Karpas-422 (cell line): ENCODE measurements around the gene NABP1. TPM values are rescaled to one million over a fixed set of nuclear protein-coding genes. Genes with fewer than 3 reads are reported as not detected.

Source experiments
- DNase-seq: peaks from one replicate; pipeline ENCODE4 v3.0.0-alpha.2; 2015
- H2AFZ ChIP-seq: fragments of 200-600 bp; sonication (generic); 2 replicates; pipeline ENCODE4 v1.6.1; 2014; ENCODE audit warnings: antibody characterized with exemption, low read length, mixed read lengths
- H3K27ac ChIP-seq: fragments of 200-600 bp; sonication (generic); 2 replicates; pipeline ENCODE4 v1.5.1; 2014; ENCODE audit warnings: mild to moderate bottlenecking, low read length, moderate library complexity
- H3K27me3 ChIP-seq: fragments of 200-600 bp; sonication (generic); 2 replicates; pipeline ENCODE4 v1.6.1; 2014; ENCODE audit warnings: low read length, mixed read lengths
- H3K36me3 ChIP-seq: fragments of 200-600 bp; sonication (generic); 2 replicates; pipeline ENCODE4 v1.6.1; 2014; ENCODE audit warnings: low read length, mixed read lengths; ENCODE audit not compliant: insufficient read depth
- H3K4me1 ChIP-seq: fragments of 200-600 bp; sonication (generic); 2 replicates; pipeline ENCODE4 v1.6.1; 2014; ENCODE audit warnings: mild to moderate bottlenecking, low read length, mixed read lengths
- H3K4me2 ChIP-seq: fragments of 200-600 bp; sonication (generic); 2 replicates; pipeline ENCODE4 v1.6.1; 2014; ENCODE audit warnings: low read length, low read depth, mild to moderate bottlenecking; ENCODE audit not compliant: poor library complexity, severe bottlenecking
- H3K4me3 ChIP-seq: fragments of 200-600 bp; sonication (generic); 2 replicates; pipeline ENCODE4 v1.5.1; 2014; ENCODE audit warnings: mild to moderate bottlenecking, antibody characterized with exemption, low read length, mixed read lengths
- H3K79me2 ChIP-seq: fragments of 200-600 bp; sonication (generic); 2 replicates; pipeline ENCODE4 v1.6.1; 2014; ENCODE audit warnings: mild to moderate bottlenecking, low read length, mixed read lengths
- H3K9ac ChIP-seq: fragments of 200-600 bp; sonication (generic); 2 replicates; pipeline ENCODE4 v1.6.0; 2014; ENCODE audit warnings: low read length
- H3K9me2 ChIP-seq: fragments of 200-600 bp; sonication (generic), shearing (Covaris generic); replicated peaks from 2 replicates; pipeline ENCODE4 v1.6.0; 2014; ENCODE audit warnings: mild to moderate bottlenecking, low read length, moderate library complexity; ENCODE audit not compliant: insufficient read depth
- H3K9me3 ChIP-seq: fragments of 300-700, 200-600 bp; sonication (generic); 2 replicates; pipeline ENCODE4 v1.6.1; 2014; ENCODE audit warnings: low read length, mixed read lengths
- H4K20me1 ChIP-seq: fragments of 200-600 bp; sonication (generic); 2 replicates; pipeline ENCODE4 v1.6.1; 2014; ENCODE audit warnings: mild to moderate bottlenecking, antibody characterized with exemption, low read length, low read depth; ENCODE audit not compliant: insufficient read depth
- total RNA-seq: library from RNA; depleted of rRNA; stranded (reverse); fragments of >200 nt; shearing (Covaris generic); gene quantifications from 2 replicates; pipeline ENCODE4 v1.2.3, GENCODE V29; 2014; ENCODE audit warnings: low replicate concordance

The NABP1 gene
- total RNA-seq, 1 experiment from 2014 or later = 52.4 TPM

DNA sequence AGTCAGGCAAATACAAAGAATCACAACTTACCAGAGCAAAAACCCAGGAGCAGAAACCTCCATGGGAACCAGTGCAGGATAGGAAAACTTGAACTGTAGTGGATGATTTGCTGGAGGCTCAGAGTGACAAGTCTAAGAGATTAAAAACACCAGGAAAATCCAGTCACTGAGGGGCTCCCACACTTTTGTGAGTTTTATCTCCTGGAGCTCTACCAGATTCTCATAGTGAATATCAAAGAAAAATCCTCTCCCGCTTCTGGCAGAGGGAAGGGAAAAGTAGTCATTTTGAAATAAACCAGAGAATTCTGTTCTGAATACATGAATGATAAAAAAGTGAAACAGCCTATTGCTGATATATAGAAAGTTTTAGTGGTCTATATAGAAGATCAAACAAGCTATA lies 23.1 kb downstream of the NABP1 start:
- Histone ChIP-seq H3K36me3 (no peaks in the 10 kb centered on the region), H3K27ac (no peak overlapping the region)

GRCh38 chr2:191701696-191702095 lies 23.8 kb downstream of the NABP1 start:
- no peak overlapping the region for H3K27ac ChIP-seq
- H3K9me2 ChIP-seq = no peaks in the 10 kb centered on the region; the same call in 1 of the 2 replicates
- DNase-seq = no peak
- H3K9ac ChIP-seq = no peak overlapping the region
- H3K4me3 ChIP-seq = no peak overlapping the region
- no peaks in the 10 kb centered on the region for H3K27me3 ChIP-seq
- H3K9me3 ChIP-seq = peaks cover 3% of the 10 kb centered on the region; the same call in 1 of the 2 replicates
- H2AFZ ChIP-seq = no peak overlapping the region
- no peaks in the 10 kb centered on the region for H3K4me1 ChIP-seq
- H3K4me2 ChIP-seq = no peak overlapping the region
- H4K20me1 ChIP-seq = no peaks in the 10 kb centered on the region
- no peaks in the 10 kb centered on the region for H3K36me3 ChIP-seq
- H3K79me2 ChIP-seq = no peaks in the 10 kb centered on the region

More for the DNA sequence above, 23.1 kb downstream of the NABP1 start:
- no peaks in the 10 kb centered on the region; the same call in 1 of the 2 replicates for H3K9me2 ChIP-seq
- no peaks in the 10 kb centered on the region for H3K27me3 ChIP-seq
- no peak overlapping the region for H2AFZ ChIP-seq
- H3K4me3 ChIP-seq = no peak overlapping the region
- no peaks in the 10 kb centered on the region for H4K20me1 ChIP-seq
- no peaks in the 10 kb centered on the region for H3K79me2 ChIP-seq
- no peak overlapping the region for H3K4me2 ChIP-seq
- H3K9me3 ChIP-seq = peaks cover 3% of the 10 kb centered on the region; the same call in 1 of the 2 replicates
- H3K4me1 ChIP-seq = no peaks in the 10 kb centered on the region
- H3K9ac ChIP-seq = no peak overlapping the region
- no peak for DNase-seq

- Histone ChIP-seq H3K36me3 (no peaks in the 10 kb centered on the region), H3K4me2 (no peak overlapping the region), H3K9ac (no peak overlapping the region), H3K4me3 (no peak overlapping the region), H2AFZ (no peak overlapping the region), H3K27ac (no peak overlapping the region), H3K79me2 (no peaks in the 10 kb centered on the region), H3K9me2 (no peaks in the 10 kb centered on the region; the same call in 1 of the 2 replicates), H3K27me3 (no peaks in the 10 kb centered on the region), H3K4me1 (no peaks in the 10 kb centered on the region), H3K9me3 (no peaks in the 10 kb centered on the region), H4K20me1 (no peaks in the 10 kb centered on the region)
- no peak for DNase-seq
Observed at GRCh38 chr2:191703079-191703725, 25.3 kb downstream of the NABP1 start.

DNA sequence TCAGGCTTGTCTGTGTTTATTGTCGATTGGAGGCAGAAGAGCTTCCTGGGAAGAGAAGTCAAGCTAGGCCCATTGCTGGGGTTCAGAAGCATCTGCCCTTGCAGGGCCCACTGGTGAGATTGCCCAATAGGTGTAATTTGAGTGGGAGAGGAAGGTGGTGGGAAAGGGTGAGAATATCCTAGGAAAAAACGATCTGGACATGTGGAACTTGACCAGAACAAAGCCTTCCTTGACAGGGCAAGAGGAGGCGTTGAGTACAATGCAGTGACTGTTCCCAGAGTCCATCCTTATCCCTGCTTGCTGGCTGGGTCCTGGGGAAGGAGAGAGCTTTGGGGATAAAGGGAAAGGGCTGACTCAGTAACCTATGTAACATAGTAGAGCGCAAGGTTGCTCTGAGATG lies 27.1 kb downstream of the NABP1 start:
- Histone ChIP-seq H3K36me3 (no peaks in the 10 kb centered on the region), H4K20me1 (no peaks in the 10 kb centered on the region), H3K4me2 (no peak overlapping the region), H3K4me1 (peaks cover 3% of the 10 kb centered on the region), H3K9me3 (no peaks in the 10 kb centered on the region), H3K9ac (no peak overlapping the region), H3K27ac (no peak overlapping the region), H3K79me2 (no peaks in the 10 kb centered on the region), H3K9me2 (no peaks in the 10 kb centered on the region), H3K27me3 (no peaks in the 10 kb centered on the region), H2AFZ (no peak overlapping the region), H3K4me3 (no peak overlapping the region)
- DNase-seq = no peak

- no peak overlapping the region for H3K9ac ChIP-seq
- no peak for DNase-seq
- H3K79me2 ChIP-seq = no peaks in the 10 kb centered on the region
- H3K36me3 ChIP-seq = no peaks in the 10 kb centered on the region
- no peak overlapping the region for H3K4me2 ChIP-seq
- H4K20me1 ChIP-seq = no peaks in the 10 kb centered on the region
- no peaks in the 10 kb centered on the region for H3K9me2 ChIP-seq
- no peak overlapping the region for H2AFZ ChIP-seq
- no peak overlapping the region for H3K4me3 ChIP-seq
- H3K4me1 ChIP-seq = peaks cover 9% of the 10 kb centered on the region
- no peak overlapping the region for H3K27ac ChIP-seq
- no peaks in the 10 kb centered on the region for H3K27me3 ChIP-seq
- H3K9me3 ChIP-seq = no peaks in the 10 kb centered on the region
Observed at GRCh38 chr2:191705701-191706100, 27.8 kb downstream of the NABP1 start.

DNA sequence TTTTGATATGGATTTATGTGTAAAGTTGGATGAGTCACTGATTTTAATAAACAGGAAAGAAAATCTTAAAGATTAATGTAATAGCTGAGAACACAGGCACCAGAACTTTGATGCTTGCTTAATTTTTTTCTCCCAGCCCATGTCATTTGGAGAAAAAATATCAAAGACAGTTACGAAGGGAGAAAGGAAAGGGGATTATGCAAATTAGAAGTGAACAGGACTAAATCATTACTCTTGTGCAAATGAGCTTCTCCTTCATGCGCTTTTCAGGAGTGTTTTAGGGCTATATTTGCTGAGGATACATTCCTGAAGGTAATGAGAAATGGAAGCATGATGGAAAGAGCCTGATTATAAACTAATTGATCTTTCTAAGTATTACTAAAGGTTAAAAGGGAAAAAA lies 28.9 kb downstream of the NABP1 start:
- Histone ChIP-seq H3K27me3 (no peaks in the 10 kb centered on the region), H3K9me2 (no peaks in the 10 kb centered on the region), H3K4me3 (no peak overlapping the region), H3K9me3 (no peaks in the 10 kb centered on the region), H3K4me1 (peaks cover 9% of the 10 kb centered on the region), H3K27ac (no peak overlapping the region), H3K4me2 (no peak overlapping the region), H3K79me2 (no peaks in the 10 kb centered on the region), H3K9ac (no peak overlapping the region), H3K36me3 (no peaks in the 10 kb centered on the region), H4K20me1 (no peaks in the 10 kb centered on the region), H2AFZ (no peak overlapping the region)
- no peak for DNase-seq

GRCh38 chr2:191707542-191707941 lies 29.6 kb downstream of the NABP1 start:
- Histone ChIP-seq H3K4me1 (peaks cover 9% of the 10 kb centered on the region), H4K20me1 (no peaks in the 10 kb centered on the region), H2AFZ (no peak overlapping the region), H3K79me2 (no peaks in the 10 kb centered on the region), H3K9me3 (no peaks in the 10 kb centered on the region), H3K27ac (no peak overlapping the region), H3K4me3 (no peak overlapping the region), H3K9me2 (no peaks in the 10 kb centered on the region), H3K9ac (no peak overlapping the region), H3K36me3 (no peaks in the 10 kb centered on the region), H3K27me3 (no peaks in the 10 kb centered on the region), H3K4me2 (no peak overlapping the region)
- DNase-seq = no peak

DNA sequence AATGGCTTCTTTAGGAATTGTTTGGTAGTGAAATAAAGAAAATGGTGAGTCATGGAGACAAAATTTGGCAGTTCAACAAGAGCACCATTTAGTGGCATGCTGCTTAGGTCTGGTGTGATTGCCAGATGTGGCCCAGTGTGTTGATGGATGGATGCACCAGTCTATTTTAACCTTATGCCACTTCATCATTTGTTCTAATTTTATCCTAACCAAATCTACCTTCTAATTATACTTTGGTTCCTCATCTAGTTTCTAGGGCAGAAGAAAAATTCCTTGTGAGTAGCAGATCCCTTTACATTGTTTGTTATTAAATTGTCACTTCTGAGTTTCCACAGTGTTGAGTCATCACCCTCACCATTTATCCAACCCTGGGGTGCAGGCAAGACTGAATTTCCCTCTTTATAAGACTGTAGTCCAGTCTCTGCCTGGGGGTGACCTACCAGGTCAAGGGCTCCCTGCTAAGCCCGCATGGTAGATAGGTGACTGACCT lies 32.5 kb downstream of the NABP1 start:
- no peaks in the 10 kb centered on the region for H3K9me2 ChIP-seq
- DNase-seq = no peak
- H3K27me3 ChIP-seq = no peaks in the 10 kb centered on the region
- H3K4me3 ChIP-seq = no peak overlapping the region
- H3K36me3 ChIP-seq = no peaks in the 10 kb centered on the region
- H3K27ac ChIP-seq = no peak overlapping the region
- no peaks in the 10 kb centered on the region for H3K79me2 ChIP-seq
- H3K9me3 ChIP-seq = no peaks in the 10 kb centered on the region
- no peaks in the 10 kb centered on the region for H4K20me1 ChIP-seq
- H3K9ac ChIP-seq = no peak overlapping the region
- H3K4me2 ChIP-seq = no peak overlapping the region
- no peak overlapping the region for H2AFZ ChIP-seq
- peaks cover 9% of the 10 kb centered on the region for H3K4me1 ChIP-seq
